KMS-11 (cell line): Measurements from ENCODE around the gene TMTC1.

Experiments used
- H2AFZ ChIP-seq: fragments of 200-600 bp; sonication (generic); 2 replicates; pipeline ENCODE4 v1.6.1; 2016; ENCODE audit warnings: antibody characterized with exemption, mixed run types, low read depth
- H3K27ac ChIP-seq: fragments of 200-600 bp; sonication (generic); 2 replicates; pipeline ENCODE4 v1.6.1; 2016; ENCODE audit warnings: mild to moderate bottlenecking, mixed run types
- H3K27me3 ChIP-seq: fragments of 200-600 bp; sonication (generic); 2 replicates; pipeline ENCODE4 v1.6.1; 2017; ENCODE audit warnings: mild to moderate bottlenecking, low read depth, mixed run types, moderate library complexity; ENCODE audit not compliant: insufficient read depth
- H3K36me3 ChIP-seq: fragments of 200-600 bp; sonication (generic); 2 replicates; pipeline ENCODE4 v1.6.1; 2017; ENCODE audit warnings: mild to moderate bottlenecking, mixed run types; ENCODE audit not compliant: insufficient read depth
- H3K4me1 ChIP-seq: fragments of 200-600 bp; sonication (generic); 2 replicates; pipeline ENCODE4 v1.6.1; 2016; ENCODE audit warnings: mild to moderate bottlenecking, low read depth, mixed run types; ENCODE audit not compliant: poor library complexity, severe bottlenecking
- H3K4me2 ChIP-seq: fragments of 200-600 bp; sonication (generic); 2 replicates; pipeline ENCODE4 v1.7.0; 2016; ENCODE audit warnings: mild to moderate bottlenecking, mixed run types
- H3K4me3 ChIP-seq: fragments of 200-600 bp; sonication (generic); IDR thresholded peaks from 2 replicates; pipeline ENCODE4 v1.6.1; 2017; ENCODE audit warnings: low read depth, low read length, mixed read lengths; ENCODE audit not compliant: insufficient read depth
- H3K79me2 ChIP-seq: fragments of 200-600 bp; sonication (generic); 2 replicates; pipeline ENCODE4 v1.6.1; 2016; ENCODE audit warnings: low read depth, mixed run types; ENCODE audit not compliant: insufficient read depth
- H3K9ac ChIP-seq: fragments of 200-600 bp; sonication (generic); 2 replicates; pipeline ENCODE4 v1.6.1; 2016; ENCODE audit warnings: mild to moderate bottlenecking, mixed run types
- H4K20me1 ChIP-seq: fragments of 200-600 bp; sonication (generic); 2 replicates; pipeline ENCODE4 v1.6.1; 2016; ENCODE audit warnings: mild to moderate bottlenecking, mixed run types; ENCODE audit not compliant: insufficient read depth
- TF ChIP-seq, protein P1 (sequence below): fragments of 200-600 bp; sonication (generic); conservative IDR thresholded peaks from 2 replicates; pipeline ENCODE4 v1.6.1; 2017; ENCODE audit warnings: low read depth, mild to moderate bottlenecking, antibody characterized with exemption, low read length, moderate library complexity, mixed read lengths

Gene TMTC1

DNA sequence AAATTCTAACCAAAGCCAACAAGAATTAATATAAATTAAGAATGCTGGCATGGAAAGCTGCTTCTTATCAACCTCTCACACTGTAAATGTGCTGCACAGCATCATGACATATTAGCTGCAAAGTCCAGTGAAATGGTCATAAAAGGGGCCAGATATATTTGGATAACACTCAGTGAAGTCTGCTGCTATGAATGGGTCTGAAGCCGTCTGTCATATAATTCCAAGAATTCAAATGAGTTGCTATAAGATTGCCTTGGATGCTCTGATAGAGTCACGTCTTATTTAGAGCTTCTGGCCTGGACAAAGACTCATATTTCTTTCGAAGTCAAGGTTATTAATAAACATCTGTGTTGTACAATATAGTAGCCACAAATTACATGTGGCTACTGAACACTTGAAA lies 231.9 kb downstream of the TMTC1 start:
- Histone ChIP-seq H3K27ac (no peak overlapping the region), H3K4me3 (no peak overlapping the region), H3K36me3 (no peaks in the 10 kb centered on the region), H3K4me2 (no peak overlapping the region), H4K20me1 (no peaks in the 10 kb centered on the region), H3K9ac (no peak overlapping the region), H3K4me1 (no peaks in the 10 kb centered on the region), H2AFZ (no peak overlapping the region), H3K79me2 (no peaks in the 10 kb centered on the region), H3K27me3 (no peaks in the 10 kb centered on the region)
- TF ChIP-seq, protein P1, sequence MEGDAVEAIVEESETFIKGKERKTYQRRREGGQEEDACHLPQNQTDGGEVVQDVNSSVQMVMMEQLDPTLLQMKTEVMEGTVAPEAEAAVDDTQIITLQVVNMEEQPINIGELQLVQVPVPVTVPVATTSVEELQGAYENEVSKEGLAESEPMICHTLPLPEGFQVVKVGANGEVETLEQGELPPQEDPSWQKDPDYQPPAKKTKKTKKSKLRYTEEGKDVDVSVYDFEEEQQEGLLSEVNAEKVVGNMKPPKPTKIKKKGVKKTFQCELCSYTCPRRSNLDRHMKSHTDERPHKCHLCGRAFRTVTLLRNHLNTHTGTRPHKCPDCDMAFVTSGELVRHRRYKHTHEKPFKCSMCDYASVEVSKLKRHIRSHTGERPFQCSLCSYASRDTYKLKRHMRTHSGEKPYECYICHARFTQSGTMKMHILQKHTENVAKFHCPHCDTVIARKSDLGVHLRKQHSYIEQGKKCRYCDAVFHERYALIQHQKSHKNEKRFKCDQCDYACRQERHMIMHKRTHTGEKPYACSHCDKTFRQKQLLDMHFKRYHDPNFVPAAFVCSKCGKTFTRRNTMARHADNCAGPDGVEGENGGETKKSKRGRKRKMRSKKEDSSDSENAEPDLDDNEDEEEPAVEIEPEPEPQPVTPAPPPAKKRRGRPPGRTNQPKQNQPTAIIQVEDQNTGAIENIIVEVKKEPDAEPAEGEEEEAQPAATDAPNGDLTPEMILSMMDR, result no peak

DNA sequence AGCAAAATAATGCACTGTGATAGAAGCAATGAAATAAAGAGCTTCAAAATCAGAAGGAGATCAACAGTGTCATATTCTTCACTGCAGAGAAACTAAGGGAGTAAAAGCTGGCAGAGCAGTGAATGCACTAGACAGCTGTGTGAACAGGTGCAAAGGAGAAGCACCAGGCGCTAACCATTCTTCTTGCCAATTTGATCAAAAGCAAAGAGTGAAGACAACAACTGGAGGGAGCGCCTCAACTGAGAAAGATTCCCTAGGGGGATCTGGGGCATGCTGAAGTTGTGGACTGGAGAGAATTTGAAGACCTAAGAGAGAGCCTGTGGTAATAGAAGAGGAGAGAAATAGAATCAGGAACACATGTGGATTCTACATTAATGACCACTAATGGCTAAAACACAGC lies 235.9 kb downstream of the TMTC1 start:
- no peak overlapping the region for H2AFZ ChIP-seq
- no peak overlapping the region for H3K9ac ChIP-seq
- no peaks in the 10 kb centered on the region for H4K20me1 ChIP-seq
- no peaks in the 10 kb centered on the region for H3K36me3 ChIP-seq
- H3K79me2 ChIP-seq, result no peaks in the 10 kb centered on the region
- H3K27ac ChIP-seq, result no peak overlapping the region
- H3K27me3 ChIP-seq, result no peaks in the 10 kb centered on the region
- H3K4me1 ChIP-seq, result peaks cover 28% of the 10 kb centered on the region
- TF ChIP-seq, protein P1, result no peak
- no peak overlapping the region for H3K4me3 ChIP-seq
- H3K4me2 ChIP-seq, result no peak overlapping the region

DNA sequence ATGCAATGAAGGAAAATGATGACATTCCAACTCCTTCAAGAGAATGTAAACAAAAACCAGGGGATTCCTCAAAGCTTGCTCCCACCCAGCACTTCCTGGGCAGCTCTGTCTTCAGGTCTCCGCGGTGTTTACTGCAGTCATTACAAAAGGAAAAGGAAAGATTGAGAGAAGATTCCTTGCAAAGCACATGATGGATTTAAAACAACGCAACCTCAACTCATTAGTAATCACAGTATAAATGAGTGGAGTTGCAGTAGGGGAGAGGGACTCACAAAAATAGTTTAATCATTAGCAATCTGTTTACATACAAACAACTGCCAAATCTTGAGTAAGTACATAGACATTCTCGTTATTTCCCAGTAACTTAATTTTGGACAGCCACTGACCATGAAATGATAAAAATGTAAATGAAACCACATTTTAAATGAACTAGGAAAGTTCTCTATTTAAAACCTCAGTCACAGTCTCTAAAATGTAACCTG lies 236.6 kb downstream of the TMTC1 start:
- Histone ChIP-seq H4K20me1 (no peaks in the 10 kb centered on the region), H3K4me2 (no peak overlapping the region), H3K9ac (no peak overlapping the region), H3K4me1 (peaks cover 28% of the 10 kb centered on the region), H3K4me3 (no peak overlapping the region), H3K27me3 (no peaks in the 10 kb centered on the region), H3K27ac (no peak overlapping the region), H3K36me3 (no peaks in the 10 kb centered on the region), H2AFZ (no peak overlapping the region), H3K79me2 (no peaks in the 10 kb centered on the region)
- TF ChIP-seq, protein P1, result no peak

DNA sequence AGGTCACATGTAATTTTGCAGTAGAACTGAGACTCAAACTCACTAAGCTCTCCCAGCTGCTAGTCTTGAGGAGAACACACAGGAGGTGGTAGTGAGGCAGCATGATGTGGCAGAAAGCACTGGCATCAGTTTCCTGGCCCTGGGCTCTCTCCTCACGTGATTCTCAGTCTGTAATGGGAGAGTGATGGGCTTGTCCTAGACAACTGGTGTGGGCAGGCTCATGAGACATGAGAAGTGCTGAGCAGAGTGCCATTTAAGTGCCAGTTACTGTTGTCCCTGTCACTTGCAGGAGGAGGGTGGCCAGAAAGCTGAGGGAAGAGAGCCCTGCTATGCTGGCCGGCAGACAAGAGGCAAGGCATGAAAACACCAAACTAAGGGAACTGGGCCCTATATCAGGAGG lies 237.7 kb downstream of the TMTC1 start:
- TF ChIP-seq, protein P1, result no peak
- Histone ChIP-seq H3K4me3 (no peak overlapping the region), H3K4me2 (0 out of 2 replicates have a peak overlapping the region, but pooled peaks have one; percentile 10), H3K27me3 (no peaks in the 10 kb centered on the region), H4K20me1 (no peaks in the 10 kb centered on the region), H3K27ac (no peak overlapping the region), H2AFZ (no peak overlapping the region), H3K36me3 (no peaks in the 10 kb centered on the region), H3K9ac (no peak overlapping the region), H3K79me2 (no peaks in the 10 kb centered on the region), H3K4me1 (peaks cover 28% of the 10 kb centered on the region)
